Anterior cingulate cortex (tissue), 58 donors: ENCODE data around the gene KATNIP.

ENCODE experiments used
- DNase-seq, 58 donors: peaks; one replicate each; lab custom pipeline; 2025; lab: John Stamatoyannopoulos, UW

KATNIP gene

GRCh38 chr16:27576729-27577128 lies 26.8 kb downstream of the KATNIP start:
- DNase-seq = no peak

DNA sequence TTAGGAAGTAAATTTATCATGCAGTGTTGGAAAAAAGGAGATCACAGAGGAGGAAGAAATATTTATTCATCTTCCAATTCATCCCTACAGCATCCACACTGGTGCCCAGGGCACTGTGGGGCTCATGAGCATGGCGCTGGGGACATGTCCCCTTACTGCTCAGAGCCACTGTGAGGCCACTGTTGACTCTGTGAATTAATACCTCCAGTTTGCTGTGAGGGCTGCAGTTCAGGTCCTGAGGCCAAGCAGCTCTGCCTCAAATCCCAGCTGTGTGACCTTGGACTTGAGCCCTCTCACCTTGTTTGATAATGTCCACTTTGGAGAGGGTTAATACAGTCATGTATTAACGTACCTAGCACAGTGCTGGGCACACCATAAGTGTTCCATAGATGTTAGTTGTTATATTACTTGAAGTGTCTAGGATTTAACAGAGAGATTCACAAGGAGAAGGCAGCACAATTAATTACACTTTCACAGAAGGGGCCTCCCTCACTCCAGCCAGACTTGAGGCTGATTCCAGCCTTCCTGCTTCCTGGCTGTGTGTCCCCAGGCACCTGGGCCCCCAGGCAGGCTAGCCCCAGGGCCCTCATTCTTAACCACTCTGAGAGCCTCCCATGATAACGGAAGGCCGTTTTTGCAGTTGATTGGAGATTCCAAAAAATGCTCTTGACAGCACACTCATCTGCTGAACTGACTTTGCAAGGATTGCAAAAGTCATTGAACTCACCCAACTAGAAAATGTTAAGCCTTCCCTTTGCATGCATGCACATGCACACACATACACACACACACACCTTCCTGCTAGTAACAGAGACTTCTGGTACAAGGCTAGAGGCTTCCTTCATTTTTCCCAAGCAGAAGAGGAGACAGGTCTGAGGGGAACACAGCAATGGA lies 29.4 kb downstream of the KATNIP start:
- DNase-seq = no peak

- DNase-seq = no peak
Measured at GRCh38 chr16:27582883-27583282, 32.9 kb downstream of the KATNIP start.

DNA sequence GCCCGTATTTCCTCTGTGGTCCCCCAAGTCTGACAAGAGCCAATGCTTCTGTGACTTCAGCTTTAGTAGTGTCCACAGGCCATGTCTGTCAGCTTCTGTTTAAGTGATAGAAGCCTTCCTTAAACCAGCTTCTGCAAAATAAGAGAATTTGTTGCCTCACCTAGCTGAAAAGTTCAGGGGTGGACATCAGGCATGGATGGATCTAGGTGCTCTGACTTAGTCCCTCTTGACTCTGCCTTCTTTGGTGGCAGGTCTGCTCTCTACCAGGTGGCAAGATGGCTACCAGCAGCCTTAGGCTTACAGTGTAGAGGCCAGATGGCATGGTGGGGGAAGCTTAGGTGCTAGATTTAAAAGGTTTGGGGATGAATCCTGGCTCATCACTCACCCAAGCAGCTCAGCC lies 33.7 kb downstream of the KATNIP start:
- no peak for DNase-seq

DNA sequence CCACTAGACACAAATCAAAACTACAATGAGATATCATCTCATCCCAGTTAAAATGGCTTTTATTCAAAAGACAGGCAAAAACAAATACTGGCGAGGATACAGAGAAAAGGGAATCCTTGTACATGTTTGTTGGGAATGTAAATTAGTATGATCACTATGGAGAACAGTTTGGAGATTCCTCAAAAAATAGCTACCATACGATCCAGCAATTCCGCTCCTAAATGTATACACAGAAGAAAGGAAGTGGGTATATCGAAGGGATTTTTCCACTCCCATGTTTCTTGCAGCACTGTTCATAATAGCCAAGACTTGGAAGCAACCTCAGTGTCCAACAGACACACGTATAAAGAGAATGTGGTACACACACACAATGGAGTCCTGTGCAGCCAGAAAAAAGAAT lies 35.3 kb downstream of the KATNIP start:
- DNase-seq = no peak

DNA sequence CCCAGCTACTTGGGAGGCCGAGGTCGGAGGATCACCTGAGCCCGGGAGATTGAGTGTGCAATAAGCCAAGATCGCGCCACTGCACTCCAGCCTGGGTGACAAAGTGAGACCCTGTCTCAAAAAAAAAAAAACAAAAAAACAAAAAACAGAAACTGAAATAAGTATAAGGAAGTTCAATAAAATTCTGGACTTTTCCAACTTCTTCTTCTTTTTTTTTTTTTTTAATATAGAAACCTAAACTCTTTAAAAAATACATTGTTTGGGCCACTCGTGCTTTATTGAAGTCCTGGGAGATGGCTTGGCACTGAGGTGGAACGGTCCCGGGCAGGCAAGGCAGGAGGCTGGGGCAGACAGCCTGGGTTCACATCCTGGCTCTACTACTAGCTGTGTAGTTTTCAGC lies 36.8 kb downstream of the KATNIP start:
- no peak for DNase-seq

DNA sequence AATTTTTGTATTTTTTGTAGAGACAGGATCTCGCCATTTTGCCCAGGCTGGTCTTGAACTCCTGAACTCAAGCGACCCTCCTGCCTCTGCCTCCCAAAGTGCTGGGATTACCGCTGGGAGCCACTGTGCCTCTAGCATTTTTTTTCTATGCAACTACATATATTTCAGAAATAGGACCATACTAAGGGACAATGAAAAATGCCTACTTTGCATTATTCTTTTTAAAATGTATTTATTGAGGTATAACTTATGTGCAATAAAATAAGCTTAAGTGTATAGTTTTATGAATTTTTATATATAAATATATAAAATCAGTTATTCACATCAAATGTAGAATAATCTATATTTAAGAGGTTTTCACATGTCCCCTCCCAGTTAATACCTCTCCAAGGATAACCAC lies 38.1 kb downstream of the KATNIP start:
- DNase-seq = no peak

- DNase-seq = no peak
Measured at GRCh38 chr16:27591837-27592236, 41.9 kb downstream of the KATNIP start.

DNA sequence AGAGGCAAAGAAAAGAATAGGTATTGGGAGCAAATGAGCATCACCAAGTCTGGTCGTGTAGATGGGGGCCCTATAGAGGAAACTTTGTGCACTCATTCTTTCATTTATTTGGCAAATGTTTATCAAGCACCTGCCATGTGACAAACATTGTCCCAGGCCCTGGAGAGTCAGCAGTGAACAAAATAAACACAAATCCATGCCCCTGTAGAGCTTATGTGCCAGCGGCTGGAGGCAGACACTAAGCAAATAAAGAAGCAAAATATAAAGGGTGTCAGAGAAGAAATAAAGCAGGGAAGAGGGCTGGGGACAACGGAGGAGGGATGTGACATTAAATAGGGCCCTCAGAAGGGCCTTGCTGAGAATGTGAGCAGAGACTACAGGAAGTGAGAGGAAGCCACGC lies 45.5 kb downstream of the KATNIP start:
- no peak for DNase-seq

- no peak for DNase-seq
Measured at GRCh38 chr16:27595993-27596392, 46.0 kb downstream of the KATNIP start.

DNA sequence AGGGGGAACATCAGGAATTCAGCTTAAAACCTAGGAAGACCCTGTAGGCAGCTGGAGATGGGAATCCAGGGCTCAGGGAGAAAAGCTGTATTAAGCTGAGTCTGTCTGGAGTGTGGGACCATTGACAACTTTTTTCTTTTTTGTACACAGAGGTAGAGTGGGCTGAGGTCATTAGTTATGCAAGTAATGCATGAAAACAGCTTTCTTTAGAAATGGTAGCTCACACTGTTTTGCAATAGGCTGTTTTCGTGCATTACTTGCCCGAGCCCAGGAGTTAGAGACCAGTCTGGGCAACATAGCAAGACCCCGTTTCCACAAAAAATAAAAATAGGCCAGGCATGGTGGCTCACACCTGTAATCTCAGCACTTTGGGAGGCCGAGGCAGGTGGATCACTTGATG lies 46.5 kb downstream of the KATNIP start:
- no peak for DNase-seq

- no peak for DNase-seq
Measured at GRCh38 chr16:27597361-27597760, 47.4 kb downstream of the KATNIP start.

DNA sequence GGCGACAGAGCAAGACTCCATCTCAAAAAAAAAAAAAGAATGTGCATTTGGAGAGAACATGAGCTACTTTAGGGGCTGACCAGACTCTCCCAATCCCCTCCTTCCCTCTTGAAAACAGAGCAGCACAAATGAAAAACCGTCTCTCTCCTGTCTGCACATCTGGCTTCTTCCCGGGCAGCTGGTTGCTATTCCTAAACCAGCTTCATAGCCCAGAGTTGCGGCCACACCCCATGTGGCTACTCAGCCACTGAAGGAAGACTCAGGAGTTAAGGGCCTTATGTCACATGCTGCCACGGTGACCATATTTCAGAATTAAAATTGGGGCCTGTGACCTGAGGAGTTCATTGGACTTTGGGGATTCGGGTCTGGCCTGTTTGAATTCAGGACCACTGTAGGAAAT lies 48.3 kb downstream of the KATNIP start:
- no peak for DNase-seq

- no peak for DNase-seq
Measured at GRCh38 chr16:27598931-27599565, 49.1 kb downstream of the KATNIP start.

GRCh38 chr16:27599606-27600005 lies 49.7 kb downstream of the KATNIP start:
- no peak for DNase-seq
